HG03439 (cell line): ENCODE results near the gene TSKS.

ENCODE experiments used
- ATAC-seq: cut with Tn5 transposase; IDR thresholded peaks from one replicate; pipeline ENCODE4 v1.9.1; 2021; ENCODE audit warnings: mild to moderate bottlenecking, moderate library complexity; ENCODE audit not compliant: unreplicated experiment

TSKS gene

GRCh38 chr19:49763230-49763629, at the start of gene TSKS:
Gene TSKS, minus strand, starts transcription at chr19:49763306. Its CDS starts 59 bp downstream, at chr19:49763247.
- no peak for ATAC-seq

- ATAC-seq = no peak
Observed at GRCh38 chr19:49812452-49812996, 49.4 kb upstream of the TSKS start.

GRCh38 chr19:49811328-49811727, 48.2 kb upstream of the TSKS start:
- no peak for ATAC-seq

GRCh38 chr19:49809941-49810389, 46.9 kb upstream of the TSKS start:
- no peak for ATAC-seq

- ATAC-seq = no peak
Observed at GRCh38 chr19:49809160-49809940, 46.2 kb upstream of the TSKS start.

GRCh38 chr19:49808711-49809159, 45.6 kb upstream of the TSKS start:
- ATAC-seq = no peak

GRCh38 chr19:49807904-49808675, 45.0 kb upstream of the TSKS start:
- ATAC-seq = no peak

- ATAC-seq = no peak
Observed at GRCh38 chr19:49807058-49807903, 44.2 kb upstream of the TSKS start.

- ATAC-seq = no peak
Observed at GRCh38 chr19:49806620-49806959, 43.5 kb upstream of the TSKS start.

GRCh38 chr19:49805822-49806619, 42.9 kb upstream of the TSKS start:
- ATAC-seq = no peak

- no peak for ATAC-seq
Observed at GRCh38 chr19:49803529-49803856, 40.4 kb upstream of the TSKS start.

- no peak for ATAC-seq
Observed at GRCh38 chr19:49802836-49803528, 39.9 kb upstream of the TSKS start.

GRCh38 chr19:49801966-49802661, 39.0 kb upstream of the TSKS start:
- no peak for ATAC-seq

- no peak for ATAC-seq
Observed at GRCh38 chr19:49801401-49801888, 38.3 kb upstream of the TSKS start.

GRCh38 chr19:49800771-49801170, 37.7 kb upstream of the TSKS start:
- ATAC-seq = no peak

- no peak for ATAC-seq
Observed at GRCh38 chr19:49799798-49800376, 36.8 kb upstream of the TSKS start.

GRCh38 chr19:49799271-49799797, 36.2 kb upstream of the TSKS start:
- ATAC-seq = no peak

- no peak for ATAC-seq
Observed at GRCh38 chr19:49798574-49798973, 35.5 kb upstream of the TSKS start.
